Loucy (cell line): ENCODE results near the gene BCL2A1.

Experiments
- CTCF ChIP-seq: fragments of 200-600 bp; sonication (generic); conservative IDR thresholded peaks from 2 replicates; pipeline ENCODE4 v1.5.1; 2014; ENCODE audit warnings: mild to moderate bottlenecking, antibody characterized with exemption, low read length
- EZH2phosphoT487 ChIP-seq: fragments of 200-600 bp; IDR thresholded peaks from 2 replicates; pipeline ENCODE4 v1.6.1; 2018; ENCODE audit warnings: antibody characterized with exemption, mild to moderate bottlenecking, moderate library complexity, borderline replicate concordance

GRCh38 chr15:79914728-79915127, 56.3 kb downstream of the BCL2A1 start:
- TF ChIP-seq CTCF (no peak), EZH2phosphoT487 (no peak)
